Activated CD8-positive, alpha-beta memory T cell treated with anti-CD3 and anti-CD28 coated beads, Interleukin-2, amount 50 U/mL, for 4 hours (primary cell): ENCODE data around the gene CMYA5.
"Not testable (repeated sequence)": the region's sequence is repeated elsewhere in the genome, so short reads cannot be mapped to it uniquely, and the experiment has no call there.

ENCODE experiments used
- DNase-seq: peaks from one replicate; pipeline ENCODE4 v3.0.0-alpha.2; 2020

Gene CMYA5

GRCh38 chr5:79689541-79690466, at the start of gene CMYA5:
Gene CMYA5 (plus strand): TSS chr5:79689836. CDS start chr5:79689908, 72 bp downstream.
- no peak for DNase-seq

- DNase-seq, result no peak
Measured at GRCh38 chr5:79640571-79641055, 49.0 kb upstream of the CMYA5 start.

- DNase-seq, result no peak
Measured at GRCh38 chr5:79641414-79641813, 48.2 kb upstream of the CMYA5 start.

GRCh38 chr5:79642210-79642609, 47.4 kb upstream of the CMYA5 start:
- DNase-seq, result no peak

GRCh38 chr5:79653843-79654242, 35.8 kb upstream of the CMYA5 start:
- no peak for DNase-seq

GRCh38 chr5:79663212-79663611, 26.4 kb upstream of the CMYA5 start:
- DNase-seq, result no peak

GRCh38 chr5:79666758-79667157, 22.9 kb upstream of the CMYA5 start:
- no peak for DNase-seq

- DNase-seq, result no peak
Measured at GRCh38 chr5:79672392-79672791, 17.2 kb upstream of the CMYA5 start.

- DNase-seq, result not testable (repeated sequence)
Measured at GRCh38 chr5:79676354-79676753, 13.3 kb upstream of the CMYA5 start.

- not testable (repeated sequence) for DNase-seq
Measured at GRCh38 chr5:79682102-79682501, 7.5 kb upstream of the CMYA5 start.

GRCh38 chr5:79684782-79685181, 4.9 kb upstream of the CMYA5 start:
- no peak for DNase-seq

- no peak for DNase-seq
Measured at GRCh38 chr5:79685627-79686026, 4.0 kb upstream of the CMYA5 start.

- DNase-seq, result no peak
Measured at GRCh38 chr5:79686799-79687198, 2.8 kb upstream of the CMYA5 start.

- DNase-seq, result no peak
Measured at GRCh38 chr5:79687889-79688288, 1.7 kb upstream of the CMYA5 start.

GRCh38 chr5:79691007-79691406, 1.4 kb downstream of the CMYA5 start:
- DNase-seq, result no peak

- no peak for DNase-seq
Measured at GRCh38 chr5:79692596-79692995, 3.0 kb downstream of the CMYA5 start.

- DNase-seq, result no peak
Measured at GRCh38 chr5:79694183-79694582, 4.5 kb downstream of the CMYA5 start.

GRCh38 chr5:79694652-79695051, 5.0 kb downstream of the CMYA5 start:
- DNase-seq, result no peak

- no peak for DNase-seq
Measured at GRCh38 chr5:79695526-79695925, 5.9 kb downstream of the CMYA5 start.

- no peak for DNase-seq
Measured at GRCh38 chr5:79697222-79698170, 7.9 kb downstream of the CMYA5 start.

GRCh38 chr5:79699763-79700400, 10.2 kb downstream of the CMYA5 start:
- no peak for DNase-seq

- DNase-seq, result peak; percentile 23
Measured at GRCh38 chr5:79702606-79703380, 13.2 kb downstream of the CMYA5 start.
